RWPE2 (cell line): ENCODE data around the gene FABP1.

Experiments used
- ATAC-seq: fragments of 200-7000 bp; cut with Tn5 transposase; 3 replicates; pipeline ENCODE4 v1.9.1; 2021; ENCODE audit warnings: low read depth
- DNase-seq: peaks from one replicate; pipeline ENCODE4 v3.0.0-alpha.2; 2020; ENCODE audit warnings: low spot score
- H3K27ac ChIP-seq: fragments of 450-650 bp; 2 replicates; pipeline ENCODE4 v1.5.1; 2017; ENCODE audit warnings: mild to moderate bottlenecking; ENCODE audit not compliant: poor library complexity, severe bottlenecking
- H3K27me3 ChIP-seq: fragments of 250-450 bp; sonication (Bioruptor Pico); 2 replicates; pipeline ENCODE4 v1.5.1; 2021; ENCODE audit warnings: mild to moderate bottlenecking, moderate library complexity; ENCODE audit not compliant: insufficient read depth, poor library complexity, severe bottlenecking
- H3K36me3 ChIP-seq: fragments of 250-450 bp; sonication (Bioruptor Pico); 2 replicates; pipeline ENCODE4 v1.5.1; 2020; ENCODE audit warnings: low read depth, mild to moderate bottlenecking, moderate library complexity
- H3K4me1 ChIP-seq: fragments of 250-450 bp; sonication (Bioruptor Pico); 2 replicates; pipeline ENCODE4 v1.5.1; 2021; ENCODE audit warnings: mild to moderate bottlenecking, moderate library complexity; ENCODE audit not compliant: insufficient read depth, poor library complexity, severe bottlenecking
- H3K4me3 ChIP-seq: fragments of 250-450 bp; sonication (Bioruptor Pico); 2 replicates; pipeline ENCODE4 v1.5.1; 2021; ENCODE audit warnings: mild to moderate bottlenecking, moderate library complexity; ENCODE audit not compliant: severe bottlenecking
- H3K9me3 ChIP-seq: fragments of 250-450 bp; sonication (Bioruptor Pico); 2 replicates; pipeline ENCODE4 v1.5.1; 2021; ENCODE audit warnings: mild to moderate bottlenecking, moderate library complexity; ENCODE audit not compliant: severe bottlenecking
- CTCF ChIP-seq: fragments of 450-650 bp; IDR thresholded peaks from one replicate; pipeline ENCODE4 v1.5.1; 2017; ENCODE audit warnings: mild to moderate bottlenecking, moderate library complexity; ENCODE audit not compliant: poor library complexity, severe bottlenecking

Gene FABP1

GRCh38 chr2:88127888-88128653 lies at the start of gene FABP1:
TSS of gene FABP1 (minus strand) at chr2:88128062. CDS start at chr2:88128017, 45 bp downstream.
- H3K4me3 ChIP-seq: no peak within 1 kb of the TSS
- H3K4me1 ChIP-seq: no peaks in the 10 kb centered on the region
- no peak for ATAC-seq
- DNase-seq: no peak
- H3K27me3 ChIP-seq: no peaks in the 10 kb centered on the region
- no peak within 1 kb of the TSS for H3K27ac ChIP-seq
- no peaks in the 10 kb centered on the region for H3K36me3 ChIP-seq
- H3K9me3 ChIP-seq: no peaks in the 10 kb centered on the region
- no peak for TF ChIP-seq CTCF

- peak; percentile 63; the same call in 2 of the 3 replicates for ATAC-seq
- no peak overlapping the region for H3K27ac ChIP-seq
- DNase-seq: no peak
Observed at GRCh38 chr2:88177556-88177955, 49.7 kb upstream of the FABP1 start.

GRCh38 chr2:88176352-88176984 lies 48.6 kb upstream of the FABP1 start:
- no peak for ATAC-seq
- no peak overlapping the region for H3K27ac ChIP-seq
- no peak for DNase-seq

More at GRCh38 chr2:88177556-88177955, 49.7 kb upstream of the FABP1 start:
- peaks cover 8% of the 10 kb centered on the region for H3K4me1 ChIP-seq
- no peak overlapping the region for H3K4me3 ChIP-seq
- TF ChIP-seq CTCF: no peak
- no peaks in the 10 kb centered on the region for H3K27me3 ChIP-seq
- no peaks in the 10 kb centered on the region for H3K9me3 ChIP-seq
- no peaks in the 10 kb centered on the region for H3K36me3 ChIP-seq

GRCh38 chr2:88172882-88173281 lies 45.0 kb upstream of the FABP1 start:
- Histone ChIP-seq H3K4me3 (no peak overlapping the region), H3K9me3 (no peaks in the 10 kb centered on the region), H3K27me3 (peaks cover 7% of the 10 kb centered on the region), H3K27ac (no peak overlapping the region), H3K36me3 (no peaks in the 10 kb centered on the region), H3K4me1 (no peaks in the 10 kb centered on the region)
- no peak for ATAC-seq
- no peak for DNase-seq
- no peak for TF ChIP-seq CTCF

More at GRCh38 chr2:88176352-88176984, 48.6 kb upstream of the FABP1 start:
- no peaks in the 10 kb centered on the region for H3K9me3 ChIP-seq
- no peak overlapping the region for H3K4me3 ChIP-seq
- no peaks in the 10 kb centered on the region for H3K36me3 ChIP-seq
- no peaks in the 10 kb centered on the region for H3K27me3 ChIP-seq
- TF ChIP-seq CTCF: no peak
- peaks cover 3% of the 10 kb centered on the region for H3K4me1 ChIP-seq

GRCh38 chr2:88171966-88172365 lies 44.1 kb upstream of the FABP1 start:
- Histone ChIP-seq H3K36me3 (no peaks in the 10 kb centered on the region), H3K4me3 (no peak overlapping the region), H3K27me3 (peaks cover 7% of the 10 kb centered on the region), H3K27ac (no peak overlapping the region), H3K4me1 (no peaks in the 10 kb centered on the region), H3K9me3 (no peaks in the 10 kb centered on the region)
- no peak for TF ChIP-seq CTCF
- no peak for ATAC-seq
- no peak for DNase-seq
